Endothelial cell of umbilical vein (primary cell): Measurements from ENCODE around the gene APPL2. TPM values are rescaled to one million over a fixed set of nuclear protein-coding genes. Genes with fewer than 3 reads are reported as not detected.

Source experiments
- BruUV-seq: library from RNA; stranded (reverse); fragments of 400-500 nt; replicated peaks from 2 replicates; lab custom pipeline; 2021; lab: Mats Ljungman, UMichigan
- CTCF ChIA-PET: fragments of 300-600, 350-600 bp; sonication (Branson Sonifier 250); formaldehyde crosslinking; loops from one replicate; lab custom pipeline; 2021; ENCODE audit warnings: antibody characterized with exemption, inconsistent platforms; lab: Charles Lee
- POLR2A ChIA-PET: fragments of 300-600, 350-600 bp; sonication (Branson Sonifier 250); formaldehyde crosslinking; loops from one replicate; lab custom pipeline; 2021; ENCODE audit warnings: antibody characterized with exemption, inconsistent platforms; lab: Charles Lee
- DNase-seq: peaks from one replicate; pipeline ENCODE4 v3.0.0-alpha.2; 2011; ENCODE audit warnings: low read depth, low spot score
- FAIRE-seq: peaks from 2 replicates; lab custom pipeline; 2011; peaks lifted over from hg19 to GRCh38; lab: Jason Lieb, UNC
- H2AFZ ChIP-seq: 2 replicates; pipeline ENCODE4 v1.6.0; 2012; ENCODE audit warnings: low read depth, low read length, control low read depth, inconsistent platforms
- H3K27ac ChIP-seq: 2 replicates; pipeline ENCODE4 v1.5.1; 2011; ENCODE audit warnings: low read depth, mild to moderate bottlenecking, control low read depth, low read length, moderate library complexity; ENCODE audit not compliant: insufficient read depth
- H3K27me3 ChIP-seq, 2 experiments: 2 replicates each; pipeline versions ENCODE4 v1.6.0 to v1.6.1; 2011; ENCODE audit warnings: low read length in 2 of 2, mixed read lengths in 1 of 2; ENCODE audit not compliant: control insufficient read depth in 2 of 2, insufficient read depth in 2 of 2
- H3K36me3 ChIP-seq, 2 experiments: 2 replicates in 1 of 2; 3 replicates in 1 of 2; pipeline ENCODE4 v1.5.1; 2011; ENCODE audit warnings: low read length in 2 of 2, mild to moderate bottlenecking in 1 of 2, moderate library complexity in 1 of 2; ENCODE audit not compliant: control insufficient read depth in 2 of 2, insufficient read depth in 2 of 2; ENCODE audit errors: extremely low read depth in 1 of 2
- H3K4me1 ChIP-seq: 3 replicates; pipeline ENCODE4 v1.5.1; 2011; ENCODE audit warnings: mild to moderate bottlenecking, low read length; ENCODE audit not compliant: control insufficient read depth, insufficient read depth; ENCODE audit errors: extremely low read depth
- H3K4me2 ChIP-seq: 2 replicates; pipeline ENCODE4 v1.6.1; 2011; ENCODE audit warnings: low read length, control low read depth, mixed read lengths; ENCODE audit not compliant: insufficient read depth
- H3K4me3 ChIP-seq, 3 experiments: fragments of 200-600 bp in 1 of 3; sonication (generic), shearing (Covaris generic) in 1 of 3; replicated peaks in 1 of 3; 2 replicates each; pipeline ENCODE4 v1.5.1; 2011 to 2016; ENCODE audit warnings: control low read depth in 3 of 3, low read length in 3 of 3, mild to moderate bottlenecking in 2 of 3, inconsistent platforms in 1 of 3, low read depth in 1 of 3, moderate library complexity in 1 of 3; ENCODE audit not compliant: insufficient read depth in 1 of 3
- H3K79me2 ChIP-seq: 2 replicates; pipeline ENCODE4 v1.6.0; 2012; ENCODE audit warnings: low read length, inconsistent platforms; ENCODE audit not compliant: control insufficient read depth, insufficient read depth
- H3K9ac ChIP-seq: replicated peaks from 2 replicates; pipeline ENCODE3; 2011; ENCODE audit warnings: low read length, control low read depth; ENCODE audit not compliant: insufficient read depth; ENCODE audit errors: extremely low read depth
- H3K9me1 ChIP-seq: replicated peaks from 3 replicates; pipeline ENCODE4 v1.6.0; 2011; ENCODE audit warnings: mild to moderate bottlenecking, low read length; ENCODE audit not compliant: control insufficient read depth, insufficient read depth; ENCODE audit errors: extremely low read depth
- H3K9me3 ChIP-seq: replicated peaks from 2 replicates; pipeline ENCODE4 v1.5.1; 2012; ENCODE audit warnings: low read length, inconsistent platforms; ENCODE audit not compliant: control insufficient read depth, insufficient read depth
- H4K20me1 ChIP-seq: replicated peaks from 2 replicates; pipeline ENCODE3; 2011; ENCODE audit warnings: mild to moderate bottlenecking, low read length; ENCODE audit not compliant: control insufficient read depth, insufficient read depth; ENCODE audit errors: extremely low read depth
- CTCF ChIP-seq, 2 donors: IDR thresholded peaks; 1 replicate in 1 of 2; 2 replicates in 1 of 2; pipeline ENCODE4 v1.5.1; 2011; ENCODE audit warnings: low read length in 2 of 2, mild to moderate bottlenecking in 2 of 2, moderate library complexity in 2 of 2, control low read depth in 1 of 2, inconsistent platforms in 1 of 2, low read depth in 1 of 2; ENCODE audit not compliant: insufficient read depth in 1 of 2; ENCODE audit errors: extremely low read depth in 1 of 2
- EZH2 ChIP-seq: IDR thresholded peaks from 2 replicates; pipeline ENCODE4 v1.6.1; 2012; ENCODE audit warnings: borderline replicate concordance, low read depth, mild to moderate bottlenecking, moderate library complexity, low read length, inconsistent platforms; ENCODE audit not compliant: severe bottlenecking
- FOS ChIP-seq: IDR thresholded peaks from 2 replicates; pipeline ENCODE4 v1.6.1; 2011; ENCODE audit warnings: mild to moderate bottlenecking, low read length, moderate library complexity, borderline replicate concordance; ENCODE audit not compliant: insufficient read depth
- GATA2 ChIP-seq: IDR thresholded peaks from 2 replicates; pipeline ENCODE4 v1.7.0; 2011; ENCODE audit warnings: low read depth, mild to moderate bottlenecking, moderate library complexity, mixed read lengths, low read length; ENCODE audit not compliant: insufficient read length, insufficient read depth
- JUN ChIP-seq: IDR thresholded peaks from 2 replicates; pipeline ENCODE4 v1.6.1; 2011; ENCODE audit warnings: borderline replicate concordance, low read depth; ENCODE audit not compliant: insufficient read length, insufficient read depth
- MAX ChIP-seq: IDR thresholded peaks from 2 replicates; pipeline ENCODE4 v1.6.1; 2011; ENCODE audit not compliant: insufficient read depth, insufficient read length
- MYC ChIP-seq: IDR thresholded peaks from one replicate; pipeline ENCODE4 v1.6.1; 2011; ENCODE audit warnings: mild to moderate bottlenecking, low read depth, low read length
- POLR2A ChIP-seq: IDR thresholded peaks from 2 replicates; pipeline ENCODE4 v1.6.1; 2012; ENCODE audit warnings: low read depth, mild to moderate bottlenecking, control low read depth, low read length
- POLR2AphosphoS5 ChIP-seq: IDR thresholded peaks from 2 replicates; pipeline ENCODE4 v1.6.1; 2012; ENCODE audit warnings: low read depth, mild to moderate bottlenecking, control low read depth, low read length, moderate library complexity; ENCODE audit not compliant: insufficient read depth
- dilution Hi-C: fragments of 300-500 bp; cut with MboI; formaldehyde crosslinking; loops from one replicate; pipeline ENCODE4 v1.15.0; 2019; ENCODE audit warnings: low sequenced_read_pairs; ENCODE audit not compliant: extremely low pct_ligation_motif_present
- intact Hi-C: fragments of 100-400 bp; cut with micrococcal nuclease; formaldehyde crosslinking; loops from one replicate; pipeline ENCODE4 v1.10.0; 2022
- polyA plus RNA-seq, 4 experiments: library from polyadenylated mRNA; depleted of rRNA in 3 of 4; stranded (reverse) in 3 of 4; unstranded in 1 of 4; fragments of >200 nt; gene quantifications; 2 replicates each; pipeline versions ENCODE4 v1.2.1 to v1.2.3, GENCODE V29; 2011 to 2012; ENCODE audit warnings: missing spikeins in 1 of 4
- total RNA-seq: library from RNA; stranded (reverse); gene quantifications from 2 replicates; pipeline ENCODE4 v1.2.3, GENCODE V29; 2021

Gene APPL2
- total and polyA plus RNA-seq, 2 donors (not counting 3 experiments of a cell fraction or from before 2014, with no cell fraction given), result 8.1 to 21.4 TPM

- Histone ChIP-seq H3K4me1 (no peaks in the 10 kb centered on the region), H3K4me3 (no peak overlapping the region), H2AFZ (no peak overlapping the region), H3K27ac (no peak overlapping the region), H4K20me1 (no peaks in the 10 kb centered on the region), H3K9me1 (no peaks in the 10 kb centered on the region), H3K36me3 (peaks cover 4 to 17% of the 10 kb centered on the region in 2 experiments), H3K27me3 (no peaks in the 10 kb centered on the region), H3K4me2 (no peak overlapping the region), H3K79me2 (no peaks in the 10 kb centered on the region), H3K9me3 (no peaks in the 10 kb centered on the region), H3K9ac (no peak overlapping the region)
- no peak for TF ChIP-seq MYC
- ChIA-PET CTCF (interaction anchor here (1.0 to 1.7 kb wide), 2 partner anchors 12 to 18 kb away, joined by 3 to 5 read pairs; no protein-coding TSS in a partner anchor), POLR2A (no interaction called here)
- DNase-seq (no peak), FAIRE-seq (no peak)
- intact Hi-C loops, result no loop called here
- no TSS peak for BruUV-seq
- dilution Hi-C loops, result no loop called here
Measured at GRCh38 chr12:105202202-105202601, 33.8 kb downstream of the APPL2 start.

GRCh38 chr12:105201299-105201698 is 34.7 kb downstream of the APPL2 start:
- FAIRE-seq, result peak; percentile 33
- BruUV-seq, result no TSS peak

More at GRCh38 chr12:105201299-105201698, 34.7 kb downstream of the APPL2 start:
- Histone ChIP-seq H3K9me1 (no peaks in the 10 kb centered on the region), H3K27me3 (no peaks in the 10 kb centered on the region), H3K36me3 (peaks cover 4 to 12% of the 10 kb centered on the region in 2 experiments), H2AFZ (no peak overlapping the region), H3K79me2 (no peaks in the 10 kb centered on the region), H3K4me3 (no peak overlapping the region), H3K9ac (no peak overlapping the region), H3K27ac (no peak overlapping the region), H3K9me3 (no peaks in the 10 kb centered on the region), H3K4me2 (no peak overlapping the region), H4K20me1 (no peaks in the 10 kb centered on the region), H3K4me1 (no peaks in the 10 kb centered on the region)
- dilution Hi-C loops (no loop called here), intact Hi-C loops (no loop called here)
- POLR2A ChIA-PET, result no interaction called here
- CTCF ChIA-PET, result interaction anchor here (0.9 to 1.7 kb wide), 5 partner anchors 13 to 182 kb away, joined by 3 to 5 read pairs (median 3); no protein-coding TSS in a partner anchor
- TF ChIP-seq EZH2 (no peak), JUN (no peak), GATA2 (no peak), FOS (no peak), CTCF (IDR thresholded peaks at IDR 0.05; ENCODE audit: extremely low read depth in 1 of 2, insufficient read depth in 1 of 2, low read depth in 1 of 2, low read length in 2 of 2) (no peak), POLR2A (no peak), MYC (no peak), MAX (no peak), POLR2AphosphoS5 (no peak)
- no peak for DNase-seq
